ENCODE data around the gene ALPK1.

ALPK1 gene

DNA sequence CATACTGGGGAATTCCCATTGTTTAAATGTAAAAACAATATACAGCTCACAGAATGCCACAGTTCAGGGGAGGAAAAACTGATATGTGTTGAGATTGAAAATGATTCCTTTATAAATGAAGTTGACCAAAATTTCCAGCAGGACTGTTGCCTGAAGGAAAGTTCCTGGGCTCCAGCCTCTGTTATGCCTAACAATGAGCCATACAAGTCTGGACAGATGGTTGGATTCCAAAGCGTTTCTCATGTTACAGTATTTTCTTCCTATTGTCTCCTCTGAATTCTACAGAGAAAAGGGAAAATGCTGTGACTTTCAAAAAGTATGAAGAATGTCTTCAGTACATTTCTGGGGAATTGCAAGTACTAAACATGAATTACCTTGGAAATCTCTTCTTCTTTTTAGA, 73.3 kb downstream of the ALPK1 start:
- Histone ChIP-seq H3K79me2 (ENCODE audit: insufficient read depth, low read length) (no peaks in the 10 kb centered on the region), H3K4me3 (ENCODE audit: low read depth in 1 of 2, low read length in 2 of 2) (no peak overlapping the region), H3K4me2 (ENCODE audit: insufficient read depth, low read length) (no peak overlapping the region), H3K4me1 (ENCODE audit: insufficient read depth, low read length) (no peaks in the 10 kb centered on the region), H3K27ac (ENCODE audit: low read length) (no peak overlapping the region), H3K9ac (ENCODE audit: low read depth, low read length) (no peak overlapping the region), H3K36me3 (ENCODE audit: insufficient read depth, low read length) (no peaks in the 10 kb centered on the region), H2AFZ (ENCODE audit: low read depth, low read length) (no peak overlapping the region), H4K20me1 (ENCODE audit: insufficient read depth, low read length) (no peaks in the 10 kb centered on the region), H3K27me3 (ENCODE audit: insufficient read depth, low read length, poor library complexity) (no peaks in the 10 kb centered on the region), H3K9me3 (ENCODE audit: insufficient read depth, low read length, severe bottlenecking) (no peaks in the 10 kb centered on the region)
- DNase-seq (no peak), ATAC-seq (ENCODE audit: insufficient read depth, low read depth) (no peak)
- TF ChIP-seq, protein P1, sequence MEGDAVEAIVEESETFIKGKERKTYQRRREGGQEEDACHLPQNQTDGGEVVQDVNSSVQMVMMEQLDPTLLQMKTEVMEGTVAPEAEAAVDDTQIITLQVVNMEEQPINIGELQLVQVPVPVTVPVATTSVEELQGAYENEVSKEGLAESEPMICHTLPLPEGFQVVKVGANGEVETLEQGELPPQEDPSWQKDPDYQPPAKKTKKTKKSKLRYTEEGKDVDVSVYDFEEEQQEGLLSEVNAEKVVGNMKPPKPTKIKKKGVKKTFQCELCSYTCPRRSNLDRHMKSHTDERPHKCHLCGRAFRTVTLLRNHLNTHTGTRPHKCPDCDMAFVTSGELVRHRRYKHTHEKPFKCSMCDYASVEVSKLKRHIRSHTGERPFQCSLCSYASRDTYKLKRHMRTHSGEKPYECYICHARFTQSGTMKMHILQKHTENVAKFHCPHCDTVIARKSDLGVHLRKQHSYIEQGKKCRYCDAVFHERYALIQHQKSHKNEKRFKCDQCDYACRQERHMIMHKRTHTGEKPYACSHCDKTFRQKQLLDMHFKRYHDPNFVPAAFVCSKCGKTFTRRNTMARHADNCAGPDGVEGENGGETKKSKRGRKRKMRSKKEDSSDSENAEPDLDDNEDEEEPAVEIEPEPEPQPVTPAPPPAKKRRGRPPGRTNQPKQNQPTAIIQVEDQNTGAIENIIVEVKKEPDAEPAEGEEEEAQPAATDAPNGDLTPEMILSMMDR (IDR thresholded peaks at IDR 0.05; ENCODE audit: borderline replicate concordance, extremely low read depth, low read length, poor library complexity, severe bottlenecking), result no peak
- TF ChIP-seq EZH2 (IDR thresholded peaks at IDR 0.05; ENCODE audit: borderline replicate concordance, low read depth, low read length, severe bottlenecking), result no peak

DNA sequence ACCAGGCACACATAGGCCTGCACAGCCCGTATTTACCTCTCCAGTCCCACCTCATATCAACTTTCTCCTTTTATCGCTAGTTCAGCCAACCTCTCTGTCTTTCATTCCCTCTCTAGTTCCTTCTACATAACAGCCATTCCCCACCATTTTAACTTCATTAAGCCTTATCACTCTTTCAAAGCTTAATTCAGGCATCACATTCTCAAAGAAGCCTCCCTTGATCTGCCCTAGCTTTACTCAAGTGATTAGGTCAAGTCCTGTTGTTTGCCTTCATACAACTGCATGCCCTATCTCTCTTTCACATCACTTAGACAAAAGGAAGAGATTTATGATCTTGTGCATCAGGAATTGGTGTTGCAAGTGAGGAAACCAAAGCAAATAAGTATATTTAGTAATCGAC, 74.2 kb downstream of the ALPK1 start:
- H3K4me1 ChIP-seq (ENCODE audit: insufficient read depth, low read length), result no peaks in the 10 kb centered on the region
- no peak overlapping the region for H2AFZ ChIP-seq (ENCODE audit: low read depth, low read length)
- H3K9ac ChIP-seq (ENCODE audit: low read depth, low read length), result no peak overlapping the region
- ATAC-seq (ENCODE audit: insufficient read depth, low read depth) (no peak), DNase-seq (no peak)
- no peaks in the 10 kb centered on the region for H3K9me3 ChIP-seq (ENCODE audit: insufficient read depth, low read length, severe bottlenecking)
- no peaks in the 10 kb centered on the region for H4K20me1 ChIP-seq (ENCODE audit: insufficient read depth, low read length)
- TF ChIP-seq EZH2 (IDR thresholded peaks at IDR 0.05; ENCODE audit: borderline replicate concordance, low read depth, low read length, severe bottlenecking), result no peak
- TF ChIP-seq, protein P1 (IDR thresholded peaks at IDR 0.05; ENCODE audit: borderline replicate concordance, extremely low read depth, low read length, poor library complexity, severe bottlenecking), result no peak
- no peaks in the 10 kb centered on the region for H3K79me2 ChIP-seq (ENCODE audit: insufficient read depth, low read length)
- H3K27ac ChIP-seq (ENCODE audit: low read length), result no peak overlapping the region
- no peaks in the 10 kb centered on the region for H3K36me3 ChIP-seq (ENCODE audit: insufficient read depth, low read length)
- no peaks in the 10 kb centered on the region for H3K27me3 ChIP-seq (ENCODE audit: insufficient read depth, low read length, poor library complexity)
- H3K4me2 ChIP-seq (ENCODE audit: insufficient read depth, low read length), result no peak overlapping the region
- no peak overlapping the region for H3K4me3 ChIP-seq (ENCODE audit: low read depth in 1 of 2, low read length in 2 of 2)

DNA sequence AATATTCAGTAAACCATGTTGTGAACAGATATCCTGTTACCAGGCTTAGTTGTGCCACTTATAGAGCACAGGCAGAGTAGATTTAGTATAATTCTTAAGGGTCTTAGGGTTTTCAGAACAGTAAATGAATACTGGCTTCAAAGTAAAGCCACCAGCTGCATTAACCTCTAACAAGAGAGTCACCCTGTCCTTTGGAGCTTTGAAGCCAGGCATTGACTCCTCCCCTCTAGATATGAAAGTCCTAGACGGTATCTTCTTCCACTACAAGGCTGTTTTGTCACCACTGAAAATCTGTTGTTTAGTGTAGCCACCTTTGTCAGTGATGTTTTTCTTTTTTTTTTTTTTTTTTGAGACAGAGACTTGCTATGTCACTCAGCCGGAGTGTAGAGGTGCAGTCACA, 77.7 kb downstream of the ALPK1 start:
- DNase-seq, result no peak
- no peak overlapping the region for H3K9ac ChIP-seq (ENCODE audit: low read depth, low read length)
- TF ChIP-seq, protein P1 (IDR thresholded peaks at IDR 0.05; ENCODE audit: borderline replicate concordance, extremely low read depth, low read length, poor library complexity, severe bottlenecking), result no peak
- TF ChIP-seq EZH2 (IDR thresholded peaks at IDR 0.05; ENCODE audit: borderline replicate concordance, low read depth, low read length, severe bottlenecking), result no peak

DNA sequence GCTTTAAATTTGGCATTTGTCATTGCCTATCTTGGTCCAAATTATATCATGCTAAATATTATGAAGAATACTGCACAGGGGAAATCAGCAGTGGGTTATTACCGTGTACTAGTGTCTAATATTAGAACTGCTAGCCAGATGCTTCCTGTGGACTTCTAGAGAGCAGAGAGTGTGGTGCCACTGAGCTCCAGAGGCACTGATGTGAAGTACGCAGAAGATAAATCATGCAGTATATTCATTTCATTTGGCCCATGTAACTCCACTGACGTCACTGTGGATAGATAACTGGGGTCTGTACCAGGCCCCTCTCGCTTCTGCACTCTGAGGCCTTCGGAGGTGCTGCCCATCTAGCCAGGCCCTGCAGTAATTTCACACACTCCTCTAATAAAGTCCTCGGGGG, 80.0 kb downstream of the ALPK1 start:
- Histone ChIP-seq H3K27ac (ENCODE audit: low read length) (no peak overlapping the region), H3K4me1 (ENCODE audit: insufficient read depth, low read length) (no peaks in the 10 kb centered on the region), H2AFZ (ENCODE audit: low read depth, low read length) (no peak overlapping the region), H4K20me1 (ENCODE audit: insufficient read depth, low read length) (no peaks in the 10 kb centered on the region), H3K36me3 (ENCODE audit: insufficient read depth, low read length) (peaks cover 24% of the 10 kb centered on the region), H3K9me3 (ENCODE audit: insufficient read depth, low read length, severe bottlenecking) (no peaks in the 10 kb centered on the region), H3K4me2 (ENCODE audit: insufficient read depth, low read length) (no peak overlapping the region), H3K9ac (ENCODE audit: low read depth, low read length) (no peak overlapping the region), H3K79me2 (ENCODE audit: insufficient read depth, low read length) (no peaks in the 10 kb centered on the region), H3K27me3 (ENCODE audit: insufficient read depth, low read length, poor library complexity) (no peaks in the 10 kb centered on the region), H3K4me3 (ENCODE audit: low read depth in 1 of 2, low read length in 2 of 2) (no peak overlapping the region)
- DNase-seq, result no peak
- ATAC-seq (ENCODE audit: insufficient read depth, low read depth), result no peak
- TF ChIP-seq, protein P1 (IDR thresholded peaks at IDR 0.05; ENCODE audit: borderline replicate concordance, extremely low read depth, low read length, poor library complexity, severe bottlenecking), result no peak
- no peak for TF ChIP-seq EZH2 (IDR thresholded peaks at IDR 0.05; ENCODE audit: borderline replicate concordance, low read depth, low read length, severe bottlenecking)

More for the DNA sequence above, 77.7 kb downstream of the ALPK1 start:
- Histone ChIP-seq H3K27ac (ENCODE audit: low read length) (no peak overlapping the region), H3K36me3 (ENCODE audit: insufficient read depth, low read length) (peaks cover 19% of the 10 kb centered on the region), H3K4me3 (ENCODE audit: low read depth in 1 of 2, low read length in 2 of 2) (no peak overlapping the region), H3K9me3 (ENCODE audit: insufficient read depth, low read length, severe bottlenecking) (no peaks in the 10 kb centered on the region), H3K4me2 (ENCODE audit: insufficient read depth, low read length) (no peak overlapping the region), H3K4me1 (ENCODE audit: insufficient read depth, low read length) (no peaks in the 10 kb centered on the region), H3K27me3 (ENCODE audit: insufficient read depth, low read length, poor library complexity) (no peaks in the 10 kb centered on the region), H3K79me2 (ENCODE audit: insufficient read depth, low read length) (no peaks in the 10 kb centered on the region), H4K20me1 (ENCODE audit: insufficient read depth, low read length) (no peaks in the 10 kb centered on the region), H2AFZ (ENCODE audit: low read depth, low read length) (no peak overlapping the region)
- ATAC-seq (ENCODE audit: insufficient read depth, low read depth), result peak; percentile 71
